ENCODE measurements around the gene HMX1. TPM values are rescaled to one million over a fixed set of nuclear protein-coding genes. Genes with fewer than 3 reads are reported as not detected.

The HMX1 gene
- total and polyA plus RNA-seq, 2 experiments from 2014 or later = not detected

DNA sequence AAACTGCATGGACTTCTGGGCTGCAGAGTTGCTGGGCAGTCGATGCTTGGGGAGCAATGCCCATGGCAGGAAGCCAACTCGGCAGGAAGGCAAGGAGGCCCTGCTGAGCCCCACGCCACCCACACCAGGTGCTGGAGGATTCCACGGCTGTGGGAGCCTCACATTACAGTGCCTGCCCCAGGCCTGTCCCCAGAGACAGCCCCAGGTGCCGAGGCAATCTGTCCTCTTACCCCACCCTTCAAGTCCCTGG, 53.9 kb downstream of the HMX1 start:
- 12 to 20% methylated on average over 5 of the region's 5 CpGs for WGBS, 2 experiments (ENCODE audit: low coverage in 1 of 2, low lambda C conversion rate in 2 of 2, missing lambda C conversion rate in 2 of 2)
- Histone ChIP-seq H3K4me1 (ENCODE audit: insufficient read depth) (no peaks in the 10 kb centered on the region), H3K4me3 (no peak overlapping the region), H3K79me2 (ENCODE audit: insufficient read depth) (no peaks in the 10 kb centered on the region), H3K36me3 (ENCODE audit: low read depth) (no peaks in the 10 kb centered on the region), H4K20me1 (ENCODE audit: insufficient read depth) (no peaks in the 10 kb centered on the region), H3F3A (ENCODE audit: insufficient read depth) (no peaks in the 10 kb centered on the region), H2AFZ (no peak overlapping the region), H3K9me2 (ENCODE audit: insufficient read depth) (no peaks in the 10 kb centered on the region), H3K4me2 (ENCODE audit: unreplicated experiment) (no peak overlapping the region), H3K9ac (no peak overlapping the region), H3K27ac (no peak overlapping the region), H3K9me3 (ENCODE audit: low read depth) (no peaks in the 10 kb centered on the region), H3K27me3 (replicated peaks; ENCODE audit: insufficient read depth) (no peaks in the 10 kb centered on the region; the same call in 1 of the 2 replicates)
- no peak for TF ChIP-seq EZH2 (IDR thresholded peaks at IDR 0.05; ENCODE audit: insufficient read depth, poor library complexity, severe bottlenecking)
- TF ChIP-seq EZH2phosphoT487 (IDR thresholded peaks at IDR 0.05; ENCODE audit: insufficient read depth, low read depth) = no peak
- in situ Hi-C loops (cut with MboI) = no loop called here
- DNase-seq = no peak

- no peak overlapping the region for H3K4me2 ChIP-seq (ENCODE audit: unreplicated experiment)
- no peaks in the 10 kb centered on the region for H3K9me3 ChIP-seq (ENCODE audit: low read depth)
- in situ Hi-C loops (cut with MboI) = no loop called here
- no peak for DNase-seq
- no peaks in the 10 kb centered on the region for H3F3A ChIP-seq (ENCODE audit: insufficient read depth)
- no peaks in the 10 kb centered on the region for H3K36me3 ChIP-seq (ENCODE audit: low read depth)
- H3K27me3 ChIP-seq (replicated peaks; ENCODE audit: insufficient read depth) = no peaks in the 10 kb centered on the region; the same call in 1 of the 2 replicates
- H3K4me1 ChIP-seq (ENCODE audit: insufficient read depth) = no peaks in the 10 kb centered on the region
- no peaks in the 10 kb centered on the region for H3K79me2 ChIP-seq (ENCODE audit: insufficient read depth)
- no peaks in the 10 kb centered on the region for H4K20me1 ChIP-seq (ENCODE audit: insufficient read depth)
- no peaks in the 10 kb centered on the region for H3K9me2 ChIP-seq (ENCODE audit: insufficient read depth)
- TF ChIP-seq EZH2phosphoT487 (IDR thresholded peaks at IDR 0.05; ENCODE audit: insufficient read depth, low read depth) = no peak
- TF ChIP-seq EZH2 (IDR thresholded peaks at IDR 0.05; ENCODE audit: insufficient read depth, poor library complexity, severe bottlenecking) = no peak
- H3K4me3 ChIP-seq = no peak overlapping the region
- no peak overlapping the region for H2AFZ ChIP-seq
- WGBS, 2 experiments (ENCODE audit: low coverage in 1 of 2, low lambda C conversion rate in 2 of 2, missing lambda C conversion rate in 2 of 2) = 32 to 33% methylated on average over 13 of the region's 13 CpGs
- H3K27ac ChIP-seq = no peak overlapping the region
- no peak overlapping the region for H3K9ac ChIP-seq
Measured at GRCh38 chr4:8817096-8817812, 54.4 kb downstream of the HMX1 start.
